Peyer's patch (tissue), 4 donors: ENCODE data around the gene ZBTB20. TPM values are rescaled to one million over a fixed set of nuclear protein-coding genes. Genes with fewer than 3 reads are reported as not detected.
A peak's percentile ranks its signal among the peaks of the same experiment; 100 is the strongest.

ENCODE experiments used
- DNase-seq, 3 donors: peaks; one replicate each; pipeline ENCODE4 v3.0.0-alpha.2; 2017 to 2019
- H3K27ac ChIP-seq, 4 donors: fragments of 200-600 bp; sonication (generic); one replicate each; pipeline ENCODE4 v1.5.1; 2016 to 2019
- H3K27me3 ChIP-seq, 2 donors: fragments of 200-600 bp; sonication (generic); one replicate each; pipeline ENCODE4 v1.5.1; 2019
- H3K36me3 ChIP-seq, 3 donors: fragments of 200-600 bp; sonication (generic); one replicate each; pipeline ENCODE4 v1.5.1; 2016 to 2019
- H3K4me1 ChIP-seq, 4 donors: fragments of 200-600 bp; sonication (generic); one replicate each; pipeline ENCODE4 v1.5.1; 2016 to 2019
- H3K4me3 ChIP-seq, 4 donors: fragments of 200-600 bp; sonication (generic); 1 replicate in 3 of 4; 2 replicates in 1 of 4; pipeline ENCODE4 v1.5.1; 2016 to 2019; ENCODE audit warnings: mild to moderate bottlenecking in 1 of 4
- H3K9me3 ChIP-seq, 4 donors: fragments of 200-600 bp; sonication (generic); one replicate each; pipeline ENCODE4 v1.5.1; 2016 to 2019; ENCODE audit warnings: mild to moderate bottlenecking in 1 of 4
- CTCF ChIP-seq, 6 experiments: fragments of 450-650 bp in 4 of 6; fragments of 200-600 bp in 2 of 6; sonication (generic) in 1 of 6; IDR thresholded peaks; one replicate each; pipeline ENCODE4 v1.5.1; 2017 to 2019; ENCODE audit warnings: antibody characterized with exemption in 6 of 6, mild to moderate bottlenecking in 3 of 6, moderate library complexity in 1 of 6
- POLR2A ChIP-seq, 2 donors: fragments of 450-650 bp; IDR thresholded peaks; one replicate each; pipeline ENCODE4 v1.5.1; 2017; ENCODE audit warnings: antibody characterized with exemption in 2 of 2, mild to moderate bottlenecking in 2 of 2, moderate library complexity in 2 of 2
- total RNA-seq, 4 donors: library from RNA; depleted of rRNA; stranded (reverse); fragments of >200 nt; gene quantifications; one replicate each; pipeline ENCODE4 v1.1.0, GENCODE V29; 2016

ZBTB20 gene
- total RNA-seq, 4 donors from 2014 or later = 19.6 to 135 (median 57.2) TPM

DNA sequence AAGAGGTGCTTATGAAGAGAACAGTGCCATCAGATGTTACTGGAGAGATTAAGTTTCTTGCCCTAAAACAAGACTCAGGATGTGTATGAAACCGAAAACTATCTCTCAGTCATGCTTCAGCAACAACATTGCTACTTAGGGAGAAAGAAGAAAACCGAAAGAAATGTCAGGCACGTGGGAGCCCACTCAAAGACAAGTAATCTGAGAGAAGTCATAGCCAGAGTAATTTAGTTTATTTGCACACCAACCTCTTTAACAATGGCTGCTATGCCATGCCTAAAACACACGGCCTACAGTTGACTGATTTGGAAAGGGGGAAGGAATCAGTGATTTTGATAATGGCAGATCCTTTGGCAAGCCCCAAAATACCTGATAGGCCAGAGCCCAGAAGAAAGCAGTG is 690.3 kb downstream of the ZBTB20 start:
- Histone ChIP-seq H3K36me3 (no peaks in the 10 kb centered on the region), H3K4me1 (peaks cover 0 to 12% (median 4%) of the 10 kb centered on the region in 4 donors), H3K9me3 (no peaks in the 10 kb centered on the region), H3K4me3 (no peak overlapping the region), H3K27me3 (no peaks in the 10 kb centered on the region), H3K27ac (peak overlapping the region in 2 of 4 donors; percentile 67 to 71)
- TF ChIP-seq POLR2A (IDR thresholded peaks at IDR 0.05) (no peak), CTCF (IDR thresholded peaks at IDR 0.05) (no peak)
- DNase-seq = peak in 1 of 3 donors; percentile 51

- H3K27me3 ChIP-seq = no peaks in the 10 kb centered on the region
- no peak for DNase-seq
- peak overlapping the region in 3 of 4 donors; percentile 33 to 42 (median 35) for H3K4me3 ChIP-seq
- H3K9me3 ChIP-seq = no peaks in the 10 kb centered on the region
- H3K4me1 ChIP-seq = peaks cover 0 to 19% (median 4%) of the 10 kb centered on the region in 4 donors
- no peaks in the 10 kb centered on the region for H3K36me3 ChIP-seq
- peak overlapping the region in 2 of 4 donors; percentile 67 to 71 for H3K27ac ChIP-seq
- TF ChIP-seq POLR2A (IDR thresholded peaks at IDR 0.05) (no peak), CTCF (IDR thresholded peaks at IDR 0.05) (no peak)
Observed at GRCh38 chr3:114455432-114455831, 691.7 kb downstream of the ZBTB20 start.

DNA sequence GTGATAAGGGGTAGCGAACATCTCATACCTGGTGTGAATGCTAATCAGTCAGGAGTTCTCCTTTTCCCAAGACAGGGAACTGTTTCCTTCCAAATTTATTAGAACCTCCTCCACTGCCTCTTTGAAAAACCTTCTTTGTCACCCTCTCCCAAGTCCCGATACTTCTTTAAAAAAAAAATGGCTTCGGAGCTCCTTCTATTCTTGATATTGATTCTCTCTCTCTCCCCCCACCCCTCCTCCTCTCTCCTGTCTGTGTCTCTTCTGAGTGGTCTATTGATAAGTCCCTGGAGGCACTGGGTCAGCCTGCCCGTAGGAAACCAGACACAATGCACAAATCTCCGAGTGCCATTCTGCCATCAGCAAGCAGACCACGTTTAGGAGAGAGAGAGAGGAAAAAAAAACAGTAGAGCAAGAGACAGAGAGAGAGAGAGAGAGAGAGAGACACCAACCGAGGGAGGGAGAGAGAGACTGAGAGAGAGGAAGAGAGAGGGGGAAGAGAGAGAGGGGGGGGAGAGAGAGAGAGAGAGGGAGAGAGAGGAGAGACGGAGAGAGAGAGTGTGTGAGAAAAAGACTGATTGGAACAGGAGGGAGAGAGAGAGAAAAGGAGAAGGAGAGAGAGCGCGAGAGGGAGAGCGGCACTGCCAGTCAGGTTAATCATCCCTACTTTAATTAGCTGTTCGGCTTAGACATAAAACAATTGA is 692.4 kb downstream of the ZBTB20 start:
- Histone ChIP-seq H3K36me3 (no peaks in the 10 kb centered on the region), H3K4me3 (peak overlapping the region; percentile 18 to 42 (median 34)), H3K4me1 (peaks cover 0 to 19% (median 4%) of the 10 kb centered on the region in 4 donors), H3K27ac (peak overlapping the region in 3 of 4 donors; percentile 23 to 71 (median 67)), H3K27me3 (no peaks in the 10 kb centered on the region), H3K9me3 (no peaks in the 10 kb centered on the region)
- TF ChIP-seq POLR2A (IDR thresholded peaks at IDR 0.05) (no peak), CTCF (IDR thresholded peaks at IDR 0.05) (peak in 4 of 6 experiments; percentile 8 to 73 (median 22))
- DNase-seq = no peak

GRCh38 chr3:114453361-114453780 is 693.7 kb downstream of the ZBTB20 start:
- Histone ChIP-seq H3K36me3 (no peaks in the 10 kb centered on the region), H3K4me1 (peaks cover 0 to 19% (median 4%) of the 10 kb centered on the region in 4 donors), H3K4me3 (no peak overlapping the region), H3K27me3 (no peaks in the 10 kb centered on the region), H3K9me3 (no peaks in the 10 kb centered on the region), H3K27ac (peak overlapping the region in 2 of 4 donors; percentile 67 to 71)
- DNase-seq = no peak
- TF ChIP-seq POLR2A (IDR thresholded peaks at IDR 0.05) (no peak), CTCF (IDR thresholded peaks at IDR 0.05) (no peak)

DNA sequence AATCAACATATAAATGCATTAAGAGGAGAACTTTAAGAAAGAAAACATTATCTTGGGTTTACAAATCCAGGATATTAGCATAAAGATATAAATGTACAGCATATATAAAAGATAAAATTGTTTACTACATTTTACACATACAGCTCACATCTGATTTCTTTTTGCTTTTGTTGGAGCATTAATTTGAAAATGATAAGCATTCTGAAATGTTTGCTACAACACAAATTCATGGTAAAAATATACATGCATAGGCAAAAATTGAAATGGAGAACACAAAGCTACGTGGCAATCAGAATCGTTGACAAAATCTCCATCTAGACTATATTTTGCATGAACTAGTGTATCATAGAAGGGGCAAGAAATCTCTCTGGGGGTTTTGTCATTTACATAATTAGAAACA is 694.2 kb downstream of the ZBTB20 start:
- peak overlapping the region in 2 of 4 donors; percentile 67 to 71 for H3K27ac ChIP-seq
- H3K27me3 ChIP-seq = no peaks in the 10 kb centered on the region
- no peak for DNase-seq
- TF ChIP-seq CTCF (IDR thresholded peaks at IDR 0.05) (no peak), POLR2A (IDR thresholded peaks at IDR 0.05) (no peak)
- H3K4me1 ChIP-seq = peaks cover 0 to 19% (median 4%) of the 10 kb centered on the region in 4 donors
- no peaks in the 10 kb centered on the region for H3K36me3 ChIP-seq
- H3K9me3 ChIP-seq = no peaks in the 10 kb centered on the region
- no peak overlapping the region for H3K4me3 ChIP-seq
